Astrocyte (in vitro differentiated cells and primary cell): ENCODE results near the gene LEO1. TPM values are rescaled to one million over a fixed set of nuclear protein-coding genes. Genes with fewer than 3 reads are reported as not detected.
A peak's percentile ranks its signal among the peaks of the same experiment; 100 is the strongest.

ENCODE experiments used
- DNase-seq: peaks from one replicate; pipeline ENCODE4 v3.0.0-alpha.2; 2010; ENCODE audit warnings: low read depth
- FAIRE-seq: peaks from 2 replicates; lab custom pipeline; 2011; peaks lifted over from hg19 to GRCh38; lab: Jason Lieb, UNC
- H2AFZ ChIP-seq: 2 replicates; pipeline ENCODE4 v1.6.0; 2012; ENCODE audit warnings: low read depth, low read length, inconsistent platforms
- H3K27ac ChIP-seq: 2 replicates; pipeline ENCODE4 v1.5.1; 2011; ENCODE audit warnings: low read depth, low read length, inconsistent platforms
- H3K27me3 ChIP-seq: 2 replicates; pipeline ENCODE4 v1.6.0; 2011; ENCODE audit warnings: low read length, inconsistent platforms; ENCODE audit not compliant: insufficient read depth
- H3K36me3 ChIP-seq: 2 replicates; pipeline ENCODE4 v1.5.1; 2011; ENCODE audit warnings: low read length, inconsistent platforms; ENCODE audit not compliant: insufficient read depth
- H3K4me1 ChIP-seq: 2 replicates; pipeline ENCODE4 v1.5.1; 2011; ENCODE audit warnings: low read length, inconsistent platforms; ENCODE audit not compliant: insufficient read depth
- H3K4me2 ChIP-seq: 2 replicates; pipeline ENCODE4 v1.6.0; 2012; ENCODE audit warnings: low read length, inconsistent platforms
- H3K4me3 ChIP-seq: 2 replicates; pipeline ENCODE4 v1.5.1; 2011; ENCODE audit warnings: low read depth, mild to moderate bottlenecking, low read length, inconsistent platforms; ENCODE audit not compliant: insufficient read depth
- H3K79me2 ChIP-seq: 2 replicates; pipeline ENCODE4 v1.6.0; 2012; ENCODE audit warnings: mild to moderate bottlenecking, low read length, inconsistent platforms; ENCODE audit not compliant: insufficient read depth
- H3K9ac ChIP-seq: 2 replicates; pipeline ENCODE4 v1.6.0; 2012; ENCODE audit warnings: mild to moderate bottlenecking, low read length, inconsistent platforms
- H3K9me3 ChIP-seq: 2 replicates; pipeline ENCODE4 v1.5.1; 2012; ENCODE audit warnings: low read depth, mild to moderate bottlenecking, low read length, inconsistent platforms; ENCODE audit not compliant: insufficient read depth
- H4K20me1 ChIP-seq: 2 replicates; pipeline ENCODE4 v1.6.0; 2012; ENCODE audit warnings: low read length, inconsistent platforms; ENCODE audit not compliant: insufficient read depth
- H3K27ac Mint-ChIP-seq: one replicate; pipeline ENCODE4 v1.8.0; 2021; ENCODE audit warnings: mild to moderate bottlenecking, mixed read lengths; ENCODE audit not compliant: unreplicated experiment
- H3K27me3 Mint-ChIP-seq: one replicate; pipeline ENCODE4 v1.8.0; 2021; ENCODE audit warnings: low read depth, mixed read lengths; ENCODE audit not compliant: unreplicated experiment
- H3K36me3 Mint-ChIP-seq: one replicate; pipeline ENCODE4 v1.8.0; 2021; ENCODE audit warnings: low read depth, mixed read lengths; ENCODE audit not compliant: unreplicated experiment
- H3K4me1 Mint-ChIP-seq: one replicate; pipeline ENCODE4 v1.8.0; 2021; ENCODE audit warnings: low read depth, mixed read lengths; ENCODE audit not compliant: unreplicated experiment
- H3K4me3 Mint-ChIP-seq: one replicate; pipeline ENCODE4 v1.8.0; 2021; ENCODE audit warnings: mild to moderate bottlenecking, moderate library complexity, mixed read lengths; ENCODE audit not compliant: unreplicated experiment
- H3K9me3 Mint-ChIP-seq: one replicate; pipeline ENCODE4 v1.8.0; 2021; ENCODE audit warnings: mild to moderate bottlenecking, mixed read lengths; ENCODE audit not compliant: unreplicated experiment
- EZH2 ChIP-seq: IDR thresholded peaks from 2 replicates; pipeline ENCODE4 v1.6.1; 2012; ENCODE audit warnings: mild to moderate bottlenecking, low read length, inconsistent platforms; ENCODE audit not compliant: insufficient read depth
- total RNA-seq: library from RNA; stranded (reverse); gene quantifications from 2 replicates; pipeline ENCODE4 v1.2.1, GENCODE V29; 2021
- TF ChIP-seq, protein P1 (sequence below): IDR thresholded peaks from 2 replicates; pipeline ENCODE4 v1.5.1; 2011; ENCODE audit warnings: low read depth, mild to moderate bottlenecking, inconsistent platforms, low read length, moderate library complexity; ENCODE audit not compliant: insufficient read depth

Gene LEO1
- total RNA-seq, 1 donor from 2014 or later, result 25.5 TPM

DNA sequence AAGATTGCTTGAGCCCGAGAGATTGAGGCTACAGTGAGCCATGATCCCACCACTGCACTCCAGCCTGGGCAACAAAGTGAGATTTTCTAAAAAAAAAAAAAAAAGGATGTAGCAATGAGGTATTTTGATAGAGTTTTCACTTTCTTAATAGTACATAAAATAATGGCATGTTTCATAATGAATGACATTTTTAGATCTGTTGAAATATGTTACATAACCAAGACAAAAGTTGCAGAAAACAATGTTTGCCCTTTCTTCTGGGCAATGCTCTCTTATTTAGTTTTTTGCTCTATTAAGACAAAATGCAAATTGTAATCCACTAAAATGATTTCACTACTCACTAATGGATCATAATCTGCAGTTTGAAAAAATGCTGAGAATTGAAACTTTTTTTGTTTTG lies 43.0 kb upstream of the LEO1 start:
- Mint-ChIP-seq H3K4me1 (peaks cover 15% of the 10 kb centered on the region), H3K9me3 (peaks cover 5% of the 10 kb centered on the region), H3K27me3 (no peaks in the 10 kb centered on the region), H3K36me3 (no peaks in the 10 kb centered on the region), H3K4me3 (no peak overlapping the region), H3K27ac (no peak overlapping the region)
- Histone ChIP-seq H3K4me3 (no peak overlapping the region), H2AFZ (no peak overlapping the region), H3K27ac (no peak overlapping the region), H3K9ac (no peak overlapping the region), H3K79me2 (peaks cover under 1% of the 10 kb centered on the region), H3K36me3 (no peaks in the 10 kb centered on the region), H4K20me1 (no peaks in the 10 kb centered on the region), H3K27me3 (no peaks in the 10 kb centered on the region), H3K4me2 (no peak overlapping the region), H3K4me1 (peaks cover 18% of the 10 kb centered on the region), H3K9me3 (no peaks in the 10 kb centered on the region)
- FAIRE-seq, result no peak
- DNase-seq, result no peak
- TF ChIP-seq EZH2, result no peak
- TF ChIP-seq, protein P1, sequence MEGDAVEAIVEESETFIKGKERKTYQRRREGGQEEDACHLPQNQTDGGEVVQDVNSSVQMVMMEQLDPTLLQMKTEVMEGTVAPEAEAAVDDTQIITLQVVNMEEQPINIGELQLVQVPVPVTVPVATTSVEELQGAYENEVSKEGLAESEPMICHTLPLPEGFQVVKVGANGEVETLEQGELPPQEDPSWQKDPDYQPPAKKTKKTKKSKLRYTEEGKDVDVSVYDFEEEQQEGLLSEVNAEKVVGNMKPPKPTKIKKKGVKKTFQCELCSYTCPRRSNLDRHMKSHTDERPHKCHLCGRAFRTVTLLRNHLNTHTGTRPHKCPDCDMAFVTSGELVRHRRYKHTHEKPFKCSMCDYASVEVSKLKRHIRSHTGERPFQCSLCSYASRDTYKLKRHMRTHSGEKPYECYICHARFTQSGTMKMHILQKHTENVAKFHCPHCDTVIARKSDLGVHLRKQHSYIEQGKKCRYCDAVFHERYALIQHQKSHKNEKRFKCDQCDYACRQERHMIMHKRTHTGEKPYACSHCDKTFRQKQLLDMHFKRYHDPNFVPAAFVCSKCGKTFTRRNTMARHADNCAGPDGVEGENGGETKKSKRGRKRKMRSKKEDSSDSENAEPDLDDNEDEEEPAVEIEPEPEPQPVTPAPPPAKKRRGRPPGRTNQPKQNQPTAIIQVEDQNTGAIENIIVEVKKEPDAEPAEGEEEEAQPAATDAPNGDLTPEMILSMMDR, result no peak

DNA sequence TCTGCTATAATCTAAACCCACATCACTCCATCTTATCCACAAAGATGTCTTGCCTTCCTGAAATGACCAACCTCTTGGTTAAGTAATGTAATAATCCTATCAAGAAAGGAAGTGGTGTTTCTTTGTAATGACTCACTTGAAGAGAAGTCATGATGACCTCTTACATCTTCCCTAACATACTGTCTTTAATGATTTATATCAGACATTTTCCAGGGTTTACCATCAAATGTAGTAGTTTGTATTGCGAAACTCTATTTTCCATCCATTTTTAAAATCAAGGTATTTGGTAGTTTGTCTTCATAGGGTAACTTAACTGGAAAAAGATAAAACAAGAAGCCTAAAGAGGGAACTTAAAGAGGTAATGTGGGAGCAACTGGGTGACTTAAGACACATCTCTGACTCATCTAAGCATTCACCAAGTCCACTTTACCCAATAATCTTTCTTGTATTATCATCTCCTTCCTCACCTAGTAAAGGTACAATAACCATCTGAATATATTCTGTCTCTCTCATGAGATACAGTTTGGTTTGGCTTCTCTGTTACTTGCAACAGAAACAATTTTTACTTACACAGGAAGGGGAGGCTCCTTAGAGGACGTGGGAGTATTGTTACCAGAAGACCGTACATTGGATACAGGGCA lies 41.7 kb upstream of the LEO1 start:
- Histone ChIP-seq H3K4me2 (no peak overlapping the region), H3K27me3 (no peaks in the 10 kb centered on the region), H3K27ac (no peak overlapping the region), H3K36me3 (no peaks in the 10 kb centered on the region), H3K4me3 (no peak overlapping the region), H4K20me1 (no peaks in the 10 kb centered on the region), H2AFZ (no peak overlapping the region), H3K9ac (no peak overlapping the region), H3K4me1 (peaks cover 11% of the 10 kb centered on the region), H3K9me3 (no peaks in the 10 kb centered on the region), H3K79me2 (no peaks in the 10 kb centered on the region)
- Mint-ChIP-seq H3K4me3 (no peak overlapping the region), H3K4me1 (peaks cover 11% of the 10 kb centered on the region), H3K9me3 (peaks cover 5% of the 10 kb centered on the region), H3K27ac (no peak overlapping the region), H3K27me3 (no peaks in the 10 kb centered on the region), H3K36me3 (no peaks in the 10 kb centered on the region)
- DNase-seq (peak; percentile 70), FAIRE-seq (no peak)
- TF ChIP-seq, protein P1, result no peak
- no peak for TF ChIP-seq EZH2

DNA sequence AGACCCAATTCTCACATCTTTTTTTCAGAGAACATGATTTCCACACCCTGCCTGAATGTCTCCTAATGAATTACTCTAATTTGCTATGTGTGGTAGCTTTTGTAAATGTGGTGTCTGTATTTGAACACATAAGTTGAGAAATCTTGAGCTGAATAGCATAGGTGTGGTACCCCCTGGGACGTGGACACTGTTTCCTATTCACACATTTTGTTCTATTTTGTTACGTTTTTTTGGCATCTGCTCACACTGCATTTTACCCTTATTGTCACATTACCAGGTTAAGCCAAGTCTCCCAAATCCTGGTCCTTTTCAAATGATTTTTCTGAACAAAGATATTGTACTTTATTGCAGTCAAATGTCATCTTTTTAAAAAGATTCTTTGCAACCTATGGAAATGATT lies 40.6 kb upstream of the LEO1 start:
- Histone ChIP-seq H3K4me2 (no peak overlapping the region), H3K27me3 (no peaks in the 10 kb centered on the region), H3K36me3 (no peaks in the 10 kb centered on the region), H2AFZ (no peak overlapping the region), H3K9ac (no peak overlapping the region), H4K20me1 (no peaks in the 10 kb centered on the region), H3K9me3 (no peaks in the 10 kb centered on the region), H3K79me2 (no peaks in the 10 kb centered on the region), H3K4me3 (no peak overlapping the region), H3K4me1 (peaks cover 9% of the 10 kb centered on the region), H3K27ac (no peak overlapping the region)
- DNase-seq (no peak), FAIRE-seq (no peak)
- no peak for TF ChIP-seq EZH2
- TF ChIP-seq, protein P1, result no peak
- no peak overlapping the region for H3K4me3 Mint-ChIP-seq
- no peaks in the 10 kb centered on the region for H3K9me3 Mint-ChIP-seq
- H3K36me3 Mint-ChIP-seq, result no peaks in the 10 kb centered on the region
- peaks cover 10% of the 10 kb centered on the region for H3K4me1 Mint-ChIP-seq
- no peak overlapping the region for H3K27ac Mint-ChIP-seq
- no peaks in the 10 kb centered on the region for H3K27me3 Mint-ChIP-seq
